SJCRH30 (cell line): ENCODE results near the gene CACNA1A. TPM values are rescaled to one million over a fixed set of nuclear protein-coding genes. Genes with fewer than 3 reads are reported as not detected.
A peak's percentile ranks its signal among the peaks of the same experiment; 100 is the strongest.
"Not testable (repeated sequence)": the region's sequence is repeated elsewhere in the genome, so short reads cannot be mapped to it uniquely, and the experiment has no call there.

ENCODE experiments used
- DNase-seq, 2 experiments: peaks; one replicate each; pipeline ENCODE4 v3.0.0-alpha.2; 2015 to 2020
- H3K27ac ChIP-seq: fragments of 250-450 bp; sonication (Bioruptor Pico); 2 replicates; pipeline ENCODE4 v1.5.1; 2020; ENCODE audit warnings: mild to moderate bottlenecking, moderate library complexity
- H3K27me3 ChIP-seq: fragments of 250-450 bp; sonication (Bioruptor Pico); 2 replicates; pipeline ENCODE4 v1.5.1; 2020; ENCODE audit warnings: mild to moderate bottlenecking, moderate library complexity
- H3K36me3 ChIP-seq: fragments of 250-450 bp; sonication (Bioruptor Pico); 2 replicates; pipeline ENCODE4 v1.5.1; 2020; ENCODE audit warnings: mild to moderate bottlenecking, moderate library complexity
- H3K4me1 ChIP-seq: fragments of 250-450 bp; sonication (Bioruptor Pico); 2 replicates; pipeline ENCODE4 v1.5.1; 2020; ENCODE audit warnings: mild to moderate bottlenecking, moderate library complexity
- H3K4me3 ChIP-seq: fragments of 250-450 bp; sonication (Bioruptor Pico); 2 replicates; pipeline ENCODE4 v1.5.1; 2020; ENCODE audit warnings: mild to moderate bottlenecking, moderate library complexity
- H3K9me3 ChIP-seq: fragments of 250-450 bp; sonication (Bioruptor Pico); replicated peaks from 2 replicates; pipeline ENCODE4 v1.5.1; 2020; ENCODE audit warnings: mild to moderate bottlenecking, moderate library complexity
- total RNA-seq: library from RNA; depleted of rRNA; stranded (reverse); fragments of >200 nt; shearing (Covaris generic); gene quantifications from 2 replicates; pipeline ENCODE4 v1.2.3, GENCODE V29; 2014

CACNA1A gene
- total RNA-seq, 1 experiment from 2014 or later: 0.12 TPM

GRCh38 chr19:13207846-13208671 is 298.2 kb downstream of the CACNA1A start:
- H3K27me3 ChIP-seq: peaks cover 7% of the 10 kb centered on the region
- no peak overlapping the region for H3K27ac ChIP-seq
- H3K36me3 ChIP-seq: no peaks in the 10 kb centered on the region
- DNase-seq: no peak
- H3K4me3 ChIP-seq: peak overlapping the region; percentile 20; the same call in 1 of the 2 replicates
- no peaks in the 10 kb centered on the region for H3K4me1 ChIP-seq
- H3K9me3 ChIP-seq: no peaks in the 10 kb centered on the region

- H3K4me3 ChIP-seq: peak overlapping the region; percentile 20; the same call in 1 of the 2 replicates
- H3K36me3 ChIP-seq: no peaks in the 10 kb centered on the region
- no peaks in the 10 kb centered on the region for H3K4me1 ChIP-seq
- DNase-seq: no peak
- peaks cover 7% of the 10 kb centered on the region for H3K27me3 ChIP-seq
- no peak overlapping the region for H3K27ac ChIP-seq
- no peaks in the 10 kb centered on the region for H3K9me3 ChIP-seq
Observed at GRCh38 chr19:13207237-13207845, 298.9 kb downstream of the CACNA1A start.

- H3K9me3 ChIP-seq: no peaks in the 10 kb centered on the region
- peaks cover 13% of the 10 kb centered on the region for H3K27me3 ChIP-seq
- no peak overlapping the region for H3K27ac ChIP-seq
- H3K36me3 ChIP-seq: no peaks in the 10 kb centered on the region
- no peaks in the 10 kb centered on the region for H3K4me1 ChIP-seq
- no peak for DNase-seq
- H3K4me3 ChIP-seq: no peak overlapping the region
Observed at GRCh38 chr19:13206587-13206986, 299.7 kb downstream of the CACNA1A start.

- not testable (repeated sequence) for H3K4me3 ChIP-seq, H3K9me3 ChIP-seq, H3K4me1 ChIP-seq, H3K36me3 ChIP-seq, DNase-seq, H3K27ac ChIP-seq
- H3K27me3 ChIP-seq: peaks cover 13% of the 10 kb centered on the region
Observed at GRCh38 chr19:13202112-13202511, 304.2 kb downstream of the CACNA1A start.

GRCh38 chr19:13198634-13199033 is 307.6 kb downstream of the CACNA1A start:
- no peak for DNase-seq
- H3K9me3 ChIP-seq: no peaks in the 10 kb centered on the region
- peaks cover 5% of the 10 kb centered on the region; the same call in 1 of the 2 replicates for H3K27me3 ChIP-seq
- H3K27ac ChIP-seq: no peak overlapping the region
- no peaks in the 10 kb centered on the region for H3K4me1 ChIP-seq
- H3K4me3 ChIP-seq: no peak overlapping the region
- no peaks in the 10 kb centered on the region for H3K36me3 ChIP-seq

- DNase-seq: no peak
- Histone ChIP-seq H3K27ac (no peak overlapping the region), H3K9me3 (no peaks in the 10 kb centered on the region), H3K27me3 (no peaks in the 10 kb centered on the region), H3K4me1 (no peaks in the 10 kb centered on the region), H3K36me3 (no peaks in the 10 kb centered on the region), H3K4me3 (no peak overlapping the region)
Observed at GRCh38 chr19:13195678-13196077, 310.6 kb downstream of the CACNA1A start.

- Histone ChIP-seq H3K9me3 (no peaks in the 10 kb centered on the region), H3K27ac (no peak overlapping the region), H3K36me3 (no peaks in the 10 kb centered on the region), H3K4me3 (no peak overlapping the region), H3K4me1 (no peaks in the 10 kb centered on the region), H3K27me3 (no peaks in the 10 kb centered on the region; the same call in 1 of the 2 replicates)
- DNase-seq: no peak
Observed at GRCh38 chr19:13190781-13191540, 315.3 kb downstream of the CACNA1A start.

GRCh38 chr19:13189600-13189999 is 316.7 kb downstream of the CACNA1A start:
- no peaks in the 10 kb centered on the region; the same call in 1 of the 2 replicates for H3K27me3 ChIP-seq
- no peak for DNase-seq
- H3K27ac ChIP-seq: no peak overlapping the region
- no peaks in the 10 kb centered on the region for H3K9me3 ChIP-seq
- no peak overlapping the region for H3K4me3 ChIP-seq
- no peaks in the 10 kb centered on the region for H3K36me3 ChIP-seq
- H3K4me1 ChIP-seq: no peaks in the 10 kb centered on the region

- Histone ChIP-seq H3K36me3 (no peaks in the 10 kb centered on the region), H3K9me3 (no peaks in the 10 kb centered on the region), H3K4me3 (no peak overlapping the region), H3K27me3 (no peaks in the 10 kb centered on the region; the same call in 1 of the 2 replicates), H3K27ac (no peak overlapping the region), H3K4me1 (peaks cover 4% of the 10 kb centered on the region; the same call in 1 of the 2 replicates)
- no peak for DNase-seq
Observed at GRCh38 chr19:13187419-13187818, 318.9 kb downstream of the CACNA1A start.

GRCh38 chr19:13186688-13187087 is 319.6 kb downstream of the CACNA1A start:
- not testable (repeated sequence) for DNase-seq, H3K27ac ChIP-seq, H3K4me3 ChIP-seq, H3K4me1 ChIP-seq, H3K27me3 ChIP-seq, H3K9me3 ChIP-seq, H3K36me3 ChIP-seq

GRCh38 chr19:13185763-13186657 is 320.3 kb downstream of the CACNA1A start:
- not testable (repeated sequence) for H3K27ac ChIP-seq, H3K27me3 ChIP-seq, H3K9me3 ChIP-seq, H3K36me3 ChIP-seq, H3K4me3 ChIP-seq, DNase-seq
- H3K4me1 ChIP-seq: peaks cover 15% of the 10 kb centered on the region

GRCh38 chr19:13184926-13185325 is 321.4 kb downstream of the CACNA1A start:
- not testable (repeated sequence) for H3K27ac ChIP-seq, DNase-seq, H3K27me3 ChIP-seq, H3K4me3 ChIP-seq, H3K9me3 ChIP-seq, H3K36me3 ChIP-seq
- H3K4me1 ChIP-seq: peaks cover 15% of the 10 kb centered on the region

- H3K36me3 ChIP-seq: no peaks in the 10 kb centered on the region
- DNase-seq: peak; percentile 71 to 80
- H3K27me3 ChIP-seq: no peaks in the 10 kb centered on the region
- H3K9me3 ChIP-seq: no peaks in the 10 kb centered on the region
- H3K4me1 ChIP-seq: peaks cover 15% of the 10 kb centered on the region
- no peak overlapping the region for H3K27ac ChIP-seq
- H3K4me3 ChIP-seq: peak overlapping the region; percentile 18
Observed at GRCh38 chr19:13181747-13182388, 324.4 kb downstream of the CACNA1A start.

GRCh38 chr19:13178291-13178690 is 328.0 kb downstream of the CACNA1A start:
- not testable (repeated sequence) for H3K27ac ChIP-seq, DNase-seq, H3K9me3 ChIP-seq, H3K36me3 ChIP-seq, H3K4me3 ChIP-seq, H3K27me3 ChIP-seq
- H3K4me1 ChIP-seq: peaks cover 20% of the 10 kb centered on the region
